Stimulated activated naive CD8-positive, alpha-beta T cell treated with anti-CD3 and anti-CD28 coated beads, Interleukin-15, Interleukin-2, amounts not matched to agents 100 ng/mL and 50 ng/mL, for 24 hours (primary cell): ENCODE results near the gene ABI3.
A peak's percentile ranks its signal among the peaks of the same experiment; 100 is the strongest.

Experiments
- H3K27ac Mint-ChIP-seq: one replicate; pipeline ENCODE4 v1.8.0; 2021; ENCODE audit warnings: mild to moderate bottlenecking, mixed read lengths
- H3K27me3 Mint-ChIP-seq: one replicate; pipeline ENCODE4 v1.8.0; 2021; ENCODE audit warnings: mixed read lengths
- H3K36me3 Mint-ChIP-seq: one replicate; pipeline ENCODE4 v1.8.0; 2021; ENCODE audit warnings: low read depth, mixed read lengths
- H3K4me1 Mint-ChIP-seq: one replicate; pipeline ENCODE4 v1.8.0; 2021; ENCODE audit warnings: low read depth, mixed read lengths
- H3K4me3 Mint-ChIP-seq: one replicate; pipeline ENCODE4 v1.8.0; 2021; ENCODE audit warnings: mild to moderate bottlenecking, mixed read lengths
- H3K9me3 Mint-ChIP-seq: one replicate; pipeline ENCODE4 v1.8.0; 2021; ENCODE audit warnings: mixed read lengths

The ABI3 gene

DNA sequence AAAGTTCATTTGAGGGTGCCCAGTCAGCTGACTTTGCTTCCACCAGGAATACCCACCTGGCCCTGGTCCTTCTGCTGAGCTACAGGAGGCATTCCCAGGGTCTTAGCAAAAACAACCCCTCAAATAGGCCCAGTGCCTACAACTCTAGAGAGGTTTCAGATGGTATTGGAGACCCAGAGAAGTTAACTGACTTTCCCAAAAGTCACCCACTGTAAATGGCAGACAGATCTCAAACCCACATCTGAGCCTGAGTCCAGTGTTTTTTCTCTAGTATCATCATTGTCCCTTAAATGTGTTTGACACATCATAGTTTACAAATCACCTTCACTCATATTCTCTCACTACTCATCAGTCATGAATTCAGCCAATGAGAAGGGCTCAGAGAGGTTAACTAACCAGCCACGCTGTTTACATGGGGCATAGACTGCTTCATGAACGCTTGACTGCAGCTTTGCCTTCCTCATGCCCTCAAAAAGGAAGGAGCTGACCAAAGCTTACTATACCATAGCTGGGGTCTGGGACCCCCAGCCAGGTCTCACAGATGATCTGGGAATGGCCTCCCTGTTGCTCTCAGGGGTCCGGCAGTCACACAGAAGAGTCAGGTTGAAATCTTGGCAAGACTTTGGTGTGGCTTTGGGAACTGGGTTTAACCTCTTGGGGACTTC lies 16.4 kb downstream of the ABI3 start:
- Mint-ChIP-seq H3K4me1 (peaks cover 33% of the 10 kb centered on the region), H3K27ac (no peak overlapping the region), H3K36me3 (peaks cover 15% of the 10 kb centered on the region), H3K4me3 (no peak overlapping the region), H3K27me3 (peaks cover 38% of the 10 kb centered on the region), H3K9me3 (no peaks in the 10 kb centered on the region)

- Mint-ChIP-seq H3K4me1 (peaks cover 32% of the 10 kb centered on the region), H3K27me3 (peaks cover 38% of the 10 kb centered on the region), H3K36me3 (peaks cover 9% of the 10 kb centered on the region), H3K4me3 (no peak overlapping the region), H3K9me3 (no peaks in the 10 kb centered on the region), H3K27ac (no peak overlapping the region)
Measured at GRCh38 chr17:49227436-49228261, 17.1 kb downstream of the ABI3 start.

DNA sequence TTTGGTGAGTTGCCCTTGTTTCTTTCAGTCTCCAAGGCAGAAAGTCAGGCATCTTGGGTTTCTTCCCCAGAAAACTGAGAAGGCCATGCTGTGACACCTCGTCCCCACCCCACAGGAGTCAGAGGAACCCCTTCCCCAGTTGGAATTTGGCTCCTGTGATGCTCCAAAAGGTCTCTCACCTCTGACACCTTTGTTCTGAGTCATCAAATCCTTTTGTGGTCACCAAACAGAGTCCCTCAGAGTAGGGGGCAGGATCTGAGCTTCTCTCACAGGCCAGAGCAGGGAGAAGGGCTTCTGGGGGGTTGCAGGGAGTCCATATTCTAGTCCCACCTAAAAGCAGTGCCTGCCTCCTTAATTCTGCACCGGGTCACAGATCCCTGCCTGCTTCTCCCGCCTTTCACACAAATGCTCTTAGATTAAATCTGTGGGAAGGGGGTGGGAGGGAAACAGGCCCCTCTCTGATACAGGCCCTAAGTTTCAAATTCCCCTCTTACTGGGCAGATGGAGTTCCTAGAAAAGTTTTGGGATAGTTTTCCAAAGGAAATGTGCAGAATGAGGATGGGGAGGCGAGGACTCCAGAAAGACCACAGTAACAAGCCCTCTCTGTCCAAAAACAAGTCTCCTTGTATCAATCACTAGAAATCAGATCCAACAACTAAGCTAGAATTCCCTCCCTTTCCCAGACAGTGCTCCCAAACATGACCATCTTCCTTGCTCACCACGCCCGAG lies 18.7 kb downstream of the ABI3 start:
- peaks cover 38% of the 10 kb centered on the region for H3K27me3 Mint-ChIP-seq
- no peak overlapping the region for H3K27ac Mint-ChIP-seq
- peak overlapping the region; percentile 75 for H3K4me3 Mint-ChIP-seq
- H3K9me3 Mint-ChIP-seq, result no peaks in the 10 kb centered on the region
- peaks cover 21% of the 10 kb centered on the region for H3K4me1 Mint-ChIP-seq
- H3K36me3 Mint-ChIP-seq, result no peaks in the 10 kb centered on the region

- peaks cover 35% of the 10 kb centered on the region for H3K27me3 Mint-ChIP-seq
- no peaks in the 10 kb centered on the region for H3K9me3 Mint-ChIP-seq
- no peaks in the 10 kb centered on the region for H3K36me3 Mint-ChIP-seq
- peaks cover 16% of the 10 kb centered on the region for H3K4me1 Mint-ChIP-seq
- H3K27ac Mint-ChIP-seq, result no peak overlapping the region
- H3K4me3 Mint-ChIP-seq, result peak overlapping the region; percentile 75
Measured at GRCh38 chr17:49229805-49230600, 19.5 kb downstream of the ABI3 start.

- Mint-ChIP-seq H3K27ac (no peak within 1 kb of the TSS), H3K9me3 (no peaks in the 10 kb centered on the region), H3K36me3 (no peaks in the 10 kb centered on the region), H3K4me1 (peaks cover 16% of the 10 kb centered on the region), H3K27me3 (peaks cover 29% of the 10 kb centered on the region), H3K4me3 (peak within 1 kb of the TSS; percentile 75)
Measured at GRCh38 chr17:49230636-49231562, 20.4 kb downstream of the ABI3 start, which contains the start of gene PHOSPHO1. Gene PHOSPHO1 (minus strand): TSS chr17:49230787. CDS start chr17:49226691, 4,096 bp downstream.

GRCh38 chr17:49231563-49231894 lies 21.0 kb downstream of the ABI3 start:
- Mint-ChIP-seq H3K27ac (no peak overlapping the region), H3K4me1 (peaks cover 16% of the 10 kb centered on the region), H3K27me3 (peaks cover 26% of the 10 kb centered on the region), H3K36me3 (no peaks in the 10 kb centered on the region), H3K4me3 (peak overlapping the region; percentile 75), H3K9me3 (no peaks in the 10 kb centered on the region)

GRCh38 chr17:49234509-49235080 lies 24.1 kb downstream of the ABI3 start:
- H3K4me1 Mint-ChIP-seq, result peaks cover 9% of the 10 kb centered on the region

GRCh38 chr17:49235896-49236295 lies 25.4 kb downstream of the ABI3 start:
- no peak overlapping the region for H3K27ac Mint-ChIP-seq
- no peak overlapping the region for H3K4me3 Mint-ChIP-seq
- peaks cover 7% of the 10 kb centered on the region for H3K4me1 Mint-ChIP-seq
- H3K27me3 Mint-ChIP-seq, result peaks cover 15% of the 10 kb centered on the region
- H3K36me3 Mint-ChIP-seq, result no peaks in the 10 kb centered on the region
- H3K9me3 Mint-ChIP-seq, result no peaks in the 10 kb centered on the region

More at GRCh38 chr17:49234509-49235080, 24.1 kb downstream of the ABI3 start:
- H3K27ac Mint-ChIP-seq, result no peak overlapping the region
- no peaks in the 10 kb centered on the region for H3K9me3 Mint-ChIP-seq
- H3K27me3 Mint-ChIP-seq, result peaks cover 15% of the 10 kb centered on the region
- H3K36me3 Mint-ChIP-seq, result no peaks in the 10 kb centered on the region
- H3K4me3 Mint-ChIP-seq, result no peak overlapping the region

DNA sequence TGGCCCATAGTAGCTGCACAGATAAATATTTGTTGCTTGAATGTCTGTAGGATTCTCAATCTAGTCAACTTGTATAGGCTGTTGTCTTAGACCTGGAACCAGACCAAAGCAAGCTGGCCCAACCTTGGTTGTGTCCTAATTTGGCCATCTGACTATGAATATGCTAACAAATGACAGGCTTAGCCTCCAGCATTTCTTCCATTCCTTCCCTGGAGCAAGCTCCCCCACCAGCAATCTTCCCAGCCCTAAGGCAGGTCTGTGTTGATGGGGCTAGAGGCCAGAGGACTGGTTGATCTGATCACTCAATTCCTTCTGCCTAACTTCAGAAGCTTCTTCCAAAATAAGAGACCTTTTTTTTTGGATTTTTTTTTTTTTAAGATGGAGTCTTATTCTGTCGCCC lies 29.5 kb downstream of the ABI3 start:
- Mint-ChIP-seq H3K4me1 (no peaks in the 10 kb centered on the region), H3K27ac (no peak overlapping the region)

DNA sequence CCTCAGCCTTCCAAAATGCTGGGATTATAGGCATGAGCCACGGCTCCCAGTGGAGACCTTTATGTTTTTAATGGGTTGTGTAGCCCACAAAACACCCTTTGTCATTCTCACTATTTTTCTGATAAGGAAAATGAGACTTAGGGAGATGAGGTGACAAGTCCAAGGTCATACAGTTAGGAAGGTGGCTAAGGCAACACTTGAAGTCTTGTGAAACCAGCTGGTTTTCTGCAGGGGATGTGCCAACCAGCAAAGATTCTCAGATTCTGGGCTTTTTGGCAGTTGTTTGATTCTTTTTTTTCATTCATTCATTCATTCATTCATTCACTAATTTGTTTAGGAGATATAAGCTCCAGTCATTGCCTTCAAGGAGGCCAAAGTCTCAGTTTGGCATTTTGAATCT lies 30.1 kb downstream of the ABI3 start:
- H3K36me3 Mint-ChIP-seq, result no peaks in the 10 kb centered on the region
- H3K4me3 Mint-ChIP-seq, result no peak overlapping the region
- H3K27ac Mint-ChIP-seq, result no peak overlapping the region
- no peaks in the 10 kb centered on the region for H3K9me3 Mint-ChIP-seq
- H3K27me3 Mint-ChIP-seq, result peaks cover 3% of the 10 kb centered on the region
- no peaks in the 10 kb centered on the region for H3K4me1 Mint-ChIP-seq

More for the DNA sequence above, 29.5 kb downstream of the ABI3 start:
- Mint-ChIP-seq H3K27me3 (peaks cover 3% of the 10 kb centered on the region), H3K4me3 (no peak overlapping the region), H3K9me3 (no peaks in the 10 kb centered on the region), H3K36me3 (no peaks in the 10 kb centered on the region)

- Mint-ChIP-seq H3K4me1 (no peaks in the 10 kb centered on the region), H3K27me3 (peaks cover 3% of the 10 kb centered on the region), H3K4me3 (no peak overlapping the region), H3K27ac (no peak overlapping the region), H3K9me3 (no peaks in the 10 kb centered on the region), H3K36me3 (no peaks in the 10 kb centered on the region)
Measured at GRCh38 chr17:49241040-49241439, 30.5 kb downstream of the ABI3 start.

- H3K4me1 Mint-ChIP-seq, result no peaks in the 10 kb centered on the region
- no peaks in the 10 kb centered on the region for H3K9me3 Mint-ChIP-seq
Measured at GRCh38 chr17:49241692-49242397, 31.3 kb downstream of the ABI3 start.

DNA sequence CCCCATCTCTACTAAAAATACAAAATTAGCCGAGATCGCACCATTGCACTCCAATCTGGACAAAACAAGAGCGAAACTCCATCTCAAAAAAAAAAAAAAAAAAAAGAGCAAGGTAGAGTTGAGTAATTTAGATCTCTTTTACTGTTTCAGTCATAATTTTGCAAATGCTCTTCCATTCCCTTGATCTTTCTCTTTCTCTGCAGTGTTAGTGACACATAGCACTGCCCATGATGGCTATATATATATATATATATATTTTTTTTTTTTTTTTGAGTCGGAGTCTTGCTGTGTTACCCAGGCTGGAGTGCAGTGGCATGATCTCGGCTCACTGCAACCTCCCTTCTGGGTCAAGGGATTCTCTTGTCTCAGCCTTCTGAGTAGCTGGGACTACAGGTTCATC lies 32.3 kb downstream of the ABI3 start:
- H3K36me3 Mint-ChIP-seq, result no peaks in the 10 kb centered on the region
- H3K27me3 Mint-ChIP-seq, result peaks cover 5% of the 10 kb centered on the region
- H3K4me3 Mint-ChIP-seq, result no peak overlapping the region
- no peak overlapping the region for H3K27ac Mint-ChIP-seq
- no peaks in the 10 kb centered on the region for H3K9me3 Mint-ChIP-seq
- no peaks in the 10 kb centered on the region for H3K4me1 Mint-ChIP-seq

More at GRCh38 chr17:49241692-49242397, 31.3 kb downstream of the ABI3 start:
- Mint-ChIP-seq H3K4me3 (no peak overlapping the region), H3K27me3 (peaks cover 3% of the 10 kb centered on the region), H3K36me3 (no peaks in the 10 kb centered on the region), H3K27ac (no peak overlapping the region)
